Thoracic aorta (tissue), 2 donors: Measurements from ENCODE around the gene ZNF587B. TPM values are rescaled to one million over a fixed set of nuclear protein-coding genes. Genes with fewer than 3 reads are reported as not detected.
A peak's percentile ranks its signal among the peaks of the same experiment; 100 is the strongest.
"Not testable (repeated sequence)": the region's sequence is repeated elsewhere in the genome, so short reads cannot be mapped to it uniquely, and the experiment has no call there.

Source experiments
- ATAC-seq: fragments of 150-250 bp; one replicate; pipeline ENCODE4 v1.8.0; 2017; ENCODE audit warnings: low read depth; ENCODE audit not compliant: insufficient number of reproducible peaks, low FRiP score
- DNase-seq: peaks from one replicate; pipeline ENCODE4 v3.0.0-alpha.2; 2020; ENCODE audit warnings: low spot score
- H3K27ac ChIP-seq, 2 donors: fragments of 200-600 bp; sonication (generic); 1 replicate in 1 of 2; 2 replicates in 1 of 2; pipeline ENCODE4 v1.5.1; 2016; ENCODE audit warnings: mild to moderate bottlenecking in 2 of 2, moderate library complexity in 2 of 2
- H3K27me3 ChIP-seq: fragments of 200-600 bp; sonication (generic); replicated peaks from 2 replicates; pipeline ENCODE4 v1.6.0; 2016; ENCODE audit warnings: mild to moderate bottlenecking; ENCODE audit not compliant: insufficient read depth
- H3K36me3 ChIP-seq: fragments of 200-600 bp; sonication (generic); one replicate; pipeline ENCODE4 v1.5.1; 2016
- H3K4me1 ChIP-seq, 2 donors: fragments of 200-600 bp; sonication (generic); 1 replicate in 1 of 2; 2 replicates in 1 of 2; pipeline versions ENCODE4 v1.5.1 to v1.6.0; 2016; ENCODE audit warnings: low read depth in 2 of 2, mild to moderate bottlenecking in 1 of 2; ENCODE audit not compliant: control insufficient read depth in 1 of 2
- H3K4me3 ChIP-seq: fragments of 200-600 bp; sonication (generic); 2 replicates; pipeline ENCODE4 v1.5.1; 2016; ENCODE audit warnings: mild to moderate bottlenecking
- H3K9me3 ChIP-seq: fragments of 200-600 bp; sonication (generic); 2 replicates; pipeline ENCODE4 v1.5.1; 2016
- total RNA-seq, 2 donors: library from RNA; depleted of rRNA; stranded (reverse); fragments of >200 nt; gene quantifications; one replicate each; pipeline versions ENCODE4 v1.1.0 to v1.2.3, GENCODE V29; 2016
- TF ChIP-seq, protein P1 (sequence below): fragments of 200-600 bp; sonication (generic); IDR thresholded peaks from one replicate; pipeline ENCODE4 v1.5.1; 2019; ENCODE audit warnings: antibody characterized with exemption

ZNF587B gene
- total RNA-seq, 2 donors from 2014 or later: 11.9 to 35.8 TPM

- H3K9me3 ChIP-seq, H3K27me3 ChIP-seq, H3K27ac ChIP-seq, H3K36me3 ChIP-seq, H3K4me3 ChIP-seq, ATAC-seq, DNase-seq: not testable (repeated sequence)
- peaks cover 8 to 10% of the 10 kb centered on the region in 2 donors for H3K4me1 ChIP-seq
Observed at GRCh38 chr19:57823608-57824007, 6.5 kb upstream of the ZNF587B start.

DNA sequence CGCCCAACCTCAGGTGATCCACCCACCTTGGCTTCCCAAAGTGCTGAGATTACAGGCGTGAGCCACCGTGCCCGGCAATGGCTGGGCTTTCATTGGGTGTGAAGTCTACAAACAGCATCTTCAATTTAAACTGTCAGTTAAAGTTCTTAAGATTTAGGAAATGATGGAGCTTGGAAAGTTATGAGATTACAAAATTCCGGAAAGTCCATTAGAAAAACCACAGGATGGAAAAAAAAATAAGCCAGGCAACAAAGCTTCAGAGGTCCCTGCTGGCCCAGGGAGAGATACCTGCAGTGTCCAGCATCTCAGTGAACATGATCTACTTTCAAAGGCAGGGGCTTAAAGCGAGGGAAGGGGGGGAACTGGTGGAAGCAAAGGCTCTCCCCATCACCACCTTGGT is 4.6 kb upstream of the ZNF587B start:
- ATAC-seq (no peak), DNase-seq (no peak)
- H3K9me3 ChIP-seq: no peaks in the 10 kb centered on the region
- TF ChIP-seq, protein P1, sequence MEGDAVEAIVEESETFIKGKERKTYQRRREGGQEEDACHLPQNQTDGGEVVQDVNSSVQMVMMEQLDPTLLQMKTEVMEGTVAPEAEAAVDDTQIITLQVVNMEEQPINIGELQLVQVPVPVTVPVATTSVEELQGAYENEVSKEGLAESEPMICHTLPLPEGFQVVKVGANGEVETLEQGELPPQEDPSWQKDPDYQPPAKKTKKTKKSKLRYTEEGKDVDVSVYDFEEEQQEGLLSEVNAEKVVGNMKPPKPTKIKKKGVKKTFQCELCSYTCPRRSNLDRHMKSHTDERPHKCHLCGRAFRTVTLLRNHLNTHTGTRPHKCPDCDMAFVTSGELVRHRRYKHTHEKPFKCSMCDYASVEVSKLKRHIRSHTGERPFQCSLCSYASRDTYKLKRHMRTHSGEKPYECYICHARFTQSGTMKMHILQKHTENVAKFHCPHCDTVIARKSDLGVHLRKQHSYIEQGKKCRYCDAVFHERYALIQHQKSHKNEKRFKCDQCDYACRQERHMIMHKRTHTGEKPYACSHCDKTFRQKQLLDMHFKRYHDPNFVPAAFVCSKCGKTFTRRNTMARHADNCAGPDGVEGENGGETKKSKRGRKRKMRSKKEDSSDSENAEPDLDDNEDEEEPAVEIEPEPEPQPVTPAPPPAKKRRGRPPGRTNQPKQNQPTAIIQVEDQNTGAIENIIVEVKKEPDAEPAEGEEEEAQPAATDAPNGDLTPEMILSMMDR: no peak
- H3K27ac ChIP-seq: no peak overlapping the region
- H3K27me3 ChIP-seq: no peaks in the 10 kb centered on the region
- H3K4me3 ChIP-seq: no peak overlapping the region
- peaks cover 5 to 6% of the 10 kb centered on the region in 2 donors for H3K4me1 ChIP-seq
- H3K36me3 ChIP-seq: no peaks in the 10 kb centered on the region

GRCh38 chr19:57829316-57829715 is 783 bp upstream of the ZNF587B start:
- H3K36me3 ChIP-seq: no peaks in the 10 kb centered on the region
- no peaks in the 10 kb centered on the region for H3K4me1 ChIP-seq
- ATAC-seq (no peak), DNase-seq (no peak)
- H3K27me3 ChIP-seq: no peaks in the 10 kb centered on the region
- H3K4me3 ChIP-seq: no peak overlapping the region
- peaks cover 3% of the 10 kb centered on the region for H3K9me3 ChIP-seq
- no peak overlapping the region for H3K27ac ChIP-seq
- TF ChIP-seq, protein P1: no peak

- not testable (repeated sequence) for H3K4me3 ChIP-seq, H3K27me3 ChIP-seq, H3K27ac ChIP-seq, H3K4me1 ChIP-seq, H3K9me3 ChIP-seq, DNase-seq, ATAC-seq
- H3K36me3 ChIP-seq: peaks cover 16% of the 10 kb centered on the region
Observed at GRCh38 chr19:57836991-57837390, 6.9 kb downstream of the ZNF587B start.

- not testable (repeated sequence) for H3K27ac ChIP-seq, H3K27me3 ChIP-seq, H3K4me1 ChIP-seq, ATAC-seq, H3K9me3 ChIP-seq, H3K4me3 ChIP-seq, DNase-seq
- peaks cover 22% of the 10 kb centered on the region for H3K36me3 ChIP-seq
Observed at GRCh38 chr19:57838622-57839191, 8.6 kb downstream of the ZNF587B start.

- TF ChIP-seq, protein P1: no peak
- Histone ChIP-seq H3K27ac (no peak overlapping the region), H3K4me1 (no peaks in the 10 kb centered on the region), H3K9me3 (no peaks in the 10 kb centered on the region), H3K36me3 (peaks cover 28% of the 10 kb centered on the region), H3K27me3 (no peaks in the 10 kb centered on the region), H3K4me3 (no peak overlapping the region)
- DNase-seq (no peak), ATAC-seq (no peak)
Observed at GRCh38 chr19:57841122-57841763, 11.1 kb downstream of the ZNF587B start.

DNA sequence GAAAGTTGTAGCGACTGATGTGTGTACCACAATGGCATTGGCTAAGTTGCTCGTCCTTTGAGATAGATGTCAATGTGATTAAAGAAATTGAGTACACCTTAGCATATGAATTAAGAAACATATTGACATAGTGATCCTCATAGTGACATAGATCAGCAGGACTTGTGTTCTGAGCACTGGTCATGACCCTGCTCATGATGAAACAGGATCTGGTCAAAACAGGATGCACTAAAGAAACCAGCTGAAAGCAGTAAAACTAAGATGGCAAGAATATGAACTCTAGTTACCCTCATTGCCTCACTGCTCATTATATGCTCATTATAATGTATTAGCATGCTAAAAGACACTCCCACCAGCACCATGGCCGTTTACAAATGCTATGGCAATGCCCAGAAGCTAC is 17.1 kb downstream of the ZNF587B start:
- not testable (repeated sequence) for H3K27me3 ChIP-seq, ATAC-seq, H3K27ac ChIP-seq, DNase-seq, H3K4me1 ChIP-seq, H3K4me3 ChIP-seq, H3K36me3 ChIP-seq, H3K9me3 ChIP-seq

- ATAC-seq, H3K27me3 ChIP-seq, H3K4me1 ChIP-seq, H3K27ac ChIP-seq, DNase-seq, H3K9me3 ChIP-seq: not testable (repeated sequence)
- Histone ChIP-seq H3K36me3 (peaks cover 11% of the 10 kb centered on the region), H3K4me3 (peak overlapping the region; percentile 81)
Observed at GRCh38 chr19:57849162-57849665, 19.1 kb downstream of the ZNF587B start.

- Histone ChIP-seq H3K36me3 (peaks cover 11% of the 10 kb centered on the region), H3K9me3 (peaks cover 12% of the 10 kb centered on the region), H3K4me3 (peak within 1 kb of the TSS; percentile 81), H3K27ac (peak within 1 kb of the TSS in 1 of 2 donors; percentile 57)
- ATAC-seq: peak; percentile 83
- DNase-seq, H3K27me3 ChIP-seq, H3K4me1 ChIP-seq: not testable (repeated sequence)
Observed at GRCh38 chr19:57849666-57850473, 19.8 kb downstream of the ZNF587B start, which contains the start of gene ZNF587. Gene ZNF587, plus strand, starts transcription at chr19:57849859. Its CDS starts 180 bp downstream, at chr19:57850039.
